HG03097 (cell line): ENCODE results near the gene REN.

Experiments used
- ATAC-seq: cut with Tn5 transposase; IDR thresholded peaks from one replicate; pipeline ENCODE4 v1.9.1; 2021; ENCODE audit not compliant: unreplicated experiment, low FRiP score

REN gene

DNA sequence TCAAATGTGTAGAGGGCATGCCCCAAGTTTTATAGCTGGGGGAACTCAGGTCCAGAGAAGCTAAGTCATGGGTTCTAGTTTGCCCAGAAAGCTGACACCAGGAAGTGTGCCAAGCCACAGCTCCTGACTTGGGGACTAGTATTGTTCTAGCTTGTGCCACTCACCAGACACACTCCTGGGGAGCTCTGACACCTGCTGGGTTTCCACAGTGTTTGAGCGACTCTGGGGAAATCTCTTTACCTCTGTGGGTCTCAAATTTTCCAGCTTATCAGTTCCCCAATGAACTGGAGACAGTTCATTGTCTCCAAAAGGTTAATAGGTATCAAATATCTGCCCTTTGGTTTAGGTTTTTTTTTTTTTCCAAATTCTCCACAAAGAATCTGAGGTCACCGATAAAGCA lies 25.9 kb upstream of the REN start:
- no peak for ATAC-seq

DNA sequence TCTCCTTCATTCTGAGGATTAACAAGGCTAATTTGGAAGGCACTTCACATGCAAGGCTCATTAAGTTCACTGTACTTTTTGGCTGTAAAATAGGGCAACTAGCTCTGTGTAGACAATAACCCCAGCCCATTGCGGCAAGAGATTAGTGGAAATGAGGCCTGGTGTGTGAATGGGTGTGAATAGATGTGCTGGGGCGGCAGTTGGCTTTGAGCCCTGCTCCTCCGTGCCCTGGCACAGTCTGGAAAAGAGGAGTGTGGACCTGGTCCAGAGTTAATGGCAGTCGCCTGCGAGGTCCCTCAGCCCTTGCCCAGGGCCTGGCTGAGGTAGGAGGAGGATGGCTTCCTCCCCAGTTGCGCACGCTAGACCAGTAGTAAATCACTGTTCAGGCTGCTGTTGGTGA lies 25.3 kb upstream of the REN start:
- no peak for ATAC-seq

DNA sequence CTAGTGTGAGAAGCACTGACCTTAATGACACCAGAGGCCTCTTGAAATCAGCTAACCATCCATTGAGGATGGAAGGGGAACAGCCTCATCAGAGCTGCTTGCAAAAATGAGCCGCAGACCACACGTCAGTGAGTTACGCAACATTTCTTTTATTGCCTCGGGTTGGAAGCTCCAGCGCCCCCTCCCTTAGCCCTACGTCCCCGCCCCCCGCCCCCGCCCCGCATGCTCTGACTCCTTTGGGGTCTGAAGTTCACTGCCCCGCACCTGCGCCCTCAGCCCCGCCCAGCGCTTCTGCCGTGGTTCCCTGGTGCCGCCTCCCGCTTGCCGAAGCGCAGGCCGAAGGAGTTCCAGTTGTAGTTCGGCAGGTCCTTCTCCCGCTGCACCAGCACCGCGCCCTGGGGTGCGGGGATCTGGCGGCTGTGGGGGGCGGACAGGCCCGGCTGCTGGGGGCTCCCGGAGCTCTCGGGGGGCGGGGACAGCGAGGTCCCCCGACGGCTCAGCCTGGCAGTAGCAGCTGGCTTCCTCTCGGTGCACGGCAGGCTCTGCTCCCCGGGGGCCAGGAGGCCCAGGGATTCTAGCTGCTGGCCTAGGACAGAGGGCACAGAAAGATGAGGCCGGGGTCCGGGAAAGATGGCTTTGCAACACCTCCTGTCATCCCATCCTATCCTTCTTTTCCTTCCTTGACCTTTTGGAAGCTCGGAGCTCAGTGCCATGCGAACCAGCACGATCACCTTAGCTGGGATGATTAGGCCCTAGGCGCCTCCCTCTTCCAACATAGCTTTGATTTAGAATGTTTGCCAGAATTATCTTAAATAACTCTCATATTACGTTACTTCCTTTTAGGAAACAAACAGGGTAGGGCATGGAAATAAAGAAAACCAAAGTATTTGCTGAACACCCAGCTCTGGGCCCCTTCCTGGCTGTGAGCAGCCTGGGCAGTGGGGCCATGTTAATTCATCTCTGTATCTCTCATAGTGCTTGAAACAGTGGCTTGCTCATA lies 24.4 kb upstream of the REN start:
- no peak for ATAC-seq

DNA sequence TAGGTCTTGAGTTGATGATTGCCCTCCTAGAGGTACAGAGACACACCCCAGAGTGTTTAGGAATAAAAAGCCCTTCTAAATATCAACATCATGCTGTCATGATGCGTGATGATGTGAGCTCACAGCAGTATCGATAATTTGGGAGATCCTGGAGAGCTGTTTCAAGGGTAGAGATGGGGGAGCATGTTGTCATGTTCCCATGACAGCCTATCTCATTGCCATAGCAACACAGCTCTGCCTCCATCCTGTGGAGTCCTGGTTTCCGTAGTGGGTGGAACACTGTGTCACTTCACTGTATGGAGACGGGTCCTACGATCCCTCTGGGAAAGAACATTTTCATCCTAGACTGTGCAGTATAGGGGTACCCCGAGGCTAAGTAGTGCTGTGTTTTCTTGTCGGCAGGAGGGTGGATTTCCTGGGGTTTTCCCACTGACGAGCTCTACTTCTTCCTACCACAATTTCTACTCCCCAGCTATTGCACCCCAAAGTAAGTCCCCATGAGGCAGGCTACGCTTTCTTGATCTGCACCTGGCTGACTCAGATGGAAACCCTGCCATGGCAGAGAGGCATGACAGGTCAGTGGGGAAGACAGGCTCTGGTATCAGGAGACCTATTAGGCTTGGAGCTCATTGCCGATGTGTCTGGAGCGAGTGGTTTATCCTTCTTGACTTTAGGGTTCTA lies 23.0 kb upstream of the REN start:
- ATAC-seq = no peak

DNA sequence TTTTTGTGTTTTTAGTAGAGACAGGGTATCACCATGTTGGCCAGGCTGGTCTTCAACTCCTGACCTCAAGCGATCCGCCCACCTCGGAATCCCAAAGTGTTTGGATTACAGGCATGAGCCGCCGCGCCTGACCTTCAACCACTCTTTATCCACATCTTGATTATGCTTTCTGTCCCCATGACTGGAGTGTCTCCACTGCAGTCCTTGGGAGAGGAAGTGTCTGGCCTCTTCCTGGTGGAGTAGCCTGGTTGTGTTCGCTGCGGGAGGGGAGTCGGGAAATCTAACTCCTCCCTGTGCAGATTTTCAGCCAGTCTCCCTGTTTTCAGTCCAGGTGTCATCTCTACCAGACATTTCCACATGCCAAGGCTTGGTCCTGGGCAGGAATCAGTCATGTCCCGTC lies 20.5 kb upstream of the REN start:
- ATAC-seq = no peak

DNA sequence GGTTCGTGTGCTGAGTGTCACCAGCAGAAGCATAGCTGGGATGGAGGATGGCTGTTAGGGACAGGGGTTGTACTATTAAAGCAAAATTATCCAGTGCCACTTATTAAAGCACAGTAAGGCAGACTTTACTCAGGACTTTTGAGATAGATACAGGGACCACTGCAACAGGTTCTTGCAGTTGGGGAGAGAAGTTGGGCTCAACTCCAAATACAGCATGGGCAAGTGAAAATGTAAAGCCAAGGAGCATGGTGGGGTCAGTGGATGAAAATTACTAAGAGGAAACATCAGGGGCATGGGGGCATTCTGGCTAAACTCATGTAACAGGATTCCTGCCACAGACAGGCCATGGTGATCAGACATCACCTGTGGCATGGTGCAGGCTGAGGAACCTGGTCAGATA lies 15.0 kb upstream of the REN start:
- ATAC-seq = no peak

DNA sequence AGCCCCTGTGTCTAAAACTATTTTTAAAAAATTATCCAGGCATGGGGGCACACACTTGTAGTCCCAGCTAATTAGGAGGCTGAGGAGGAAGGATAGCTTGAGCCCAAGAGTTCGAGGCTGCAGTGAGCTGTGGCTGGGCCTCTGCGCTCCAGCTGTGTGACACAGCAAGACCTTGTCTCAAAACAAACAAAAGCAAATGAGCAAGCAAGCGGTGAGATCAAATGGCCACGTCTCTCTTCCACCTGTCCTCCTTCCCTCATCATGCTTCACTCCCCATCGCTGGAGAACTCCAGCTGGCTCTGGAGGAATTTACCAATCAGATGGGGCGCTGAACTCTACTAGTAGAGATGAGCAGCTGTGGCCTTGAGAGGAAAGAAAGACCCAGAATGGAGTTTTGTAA lies 14.0 kb upstream of the REN start:
- ATAC-seq = no peak

DNA sequence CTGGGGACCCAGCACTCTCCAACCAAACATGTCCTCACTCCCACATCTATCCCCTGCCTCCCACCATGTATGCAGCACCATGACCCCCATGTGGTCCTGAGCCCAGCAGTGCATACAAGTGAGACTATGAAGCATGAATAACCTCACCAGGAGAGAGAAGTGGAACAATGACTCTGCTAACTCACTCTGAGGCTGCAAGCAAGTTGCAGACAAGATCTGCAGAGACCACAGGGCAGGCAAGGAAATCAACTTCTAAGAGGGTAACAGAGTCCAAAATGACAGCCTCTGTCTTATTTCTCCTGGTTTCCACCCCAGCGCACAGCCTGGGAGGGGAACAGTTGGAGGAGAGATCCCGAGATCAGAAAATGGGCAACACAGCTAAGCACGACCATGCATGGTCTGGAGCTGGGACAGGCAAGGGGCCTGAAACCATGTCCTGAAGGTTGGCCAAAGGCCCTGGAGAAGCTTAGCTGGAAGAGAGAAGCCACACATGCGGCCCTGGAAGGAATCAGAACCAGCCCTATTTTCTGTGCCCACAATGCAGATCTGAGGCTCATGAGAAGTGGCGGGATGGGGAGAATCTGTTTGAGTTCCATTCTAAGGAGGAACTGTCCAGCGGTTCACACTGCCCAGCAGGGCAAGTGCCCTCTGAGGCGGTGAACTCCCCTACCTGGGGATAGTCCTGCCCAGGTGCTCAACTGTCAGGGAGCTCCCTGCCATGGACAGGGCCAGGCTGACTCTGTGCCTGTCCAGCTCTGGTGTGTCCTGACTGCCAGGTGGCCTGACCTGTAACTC lies 12.5 kb upstream of the REN start:
- ATAC-seq = no peak

DNA sequence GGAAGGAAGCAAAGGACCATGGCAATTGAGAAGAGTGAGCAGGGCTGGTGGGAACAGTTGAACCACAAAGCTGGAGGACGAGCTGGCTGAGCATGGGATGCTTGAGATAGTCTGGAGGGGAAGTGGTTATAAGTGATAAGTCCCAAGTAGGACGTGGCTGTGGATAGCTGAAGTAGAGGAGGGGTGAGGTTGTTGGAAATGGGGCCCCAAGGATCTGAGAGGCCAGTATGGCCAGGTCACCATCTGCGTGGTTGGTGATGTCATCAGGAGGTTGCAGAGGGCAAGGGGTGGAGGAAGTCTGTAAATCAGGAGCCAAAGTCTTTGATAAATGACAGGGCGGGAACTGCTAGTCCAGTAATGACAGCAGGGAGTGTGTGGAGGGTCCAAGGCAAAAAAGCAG lies 11.0 kb upstream of the REN start:
- ATAC-seq = no peak

DNA sequence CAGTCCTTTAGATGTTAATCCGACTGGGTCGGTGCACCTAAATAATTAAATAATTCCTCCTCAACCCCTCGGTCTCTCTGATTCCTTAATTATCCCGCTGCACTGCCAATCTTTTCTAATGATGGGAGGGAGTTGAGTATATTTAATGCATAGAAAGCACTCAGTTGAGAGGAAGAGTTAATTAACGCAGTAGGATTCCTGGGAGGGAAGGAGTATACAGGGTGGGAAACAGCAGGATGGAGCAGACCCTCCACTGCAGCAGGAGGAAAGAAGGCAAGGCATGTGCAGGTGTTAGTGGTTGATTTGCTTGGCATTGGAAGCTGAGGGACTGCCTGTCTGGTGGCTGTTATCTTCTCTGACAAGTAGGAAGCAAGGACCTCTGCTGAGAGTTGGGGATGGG lies 9.9 kb upstream of the REN start:
- no peak for ATAC-seq

DNA sequence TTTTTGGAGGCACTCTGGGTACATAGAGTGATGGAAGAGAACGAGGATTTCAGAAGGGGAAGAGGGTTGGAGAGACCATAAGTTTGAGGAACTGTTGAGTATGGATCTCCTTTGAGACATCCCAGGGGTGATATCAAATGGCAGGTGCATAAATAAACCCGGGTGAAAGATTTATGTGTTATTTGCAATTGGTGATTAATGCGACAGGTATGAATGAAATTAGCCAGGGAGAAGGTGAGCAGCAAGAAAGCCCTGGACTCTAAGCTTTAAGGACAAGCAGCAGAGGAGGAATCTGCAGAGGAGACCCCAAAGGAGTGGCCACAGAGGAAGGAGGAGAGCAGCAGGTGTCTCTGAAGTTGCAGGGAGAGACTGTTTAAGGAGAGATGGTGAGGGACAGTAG lies 8.8 kb upstream of the REN start:
- no peak for ATAC-seq

DNA sequence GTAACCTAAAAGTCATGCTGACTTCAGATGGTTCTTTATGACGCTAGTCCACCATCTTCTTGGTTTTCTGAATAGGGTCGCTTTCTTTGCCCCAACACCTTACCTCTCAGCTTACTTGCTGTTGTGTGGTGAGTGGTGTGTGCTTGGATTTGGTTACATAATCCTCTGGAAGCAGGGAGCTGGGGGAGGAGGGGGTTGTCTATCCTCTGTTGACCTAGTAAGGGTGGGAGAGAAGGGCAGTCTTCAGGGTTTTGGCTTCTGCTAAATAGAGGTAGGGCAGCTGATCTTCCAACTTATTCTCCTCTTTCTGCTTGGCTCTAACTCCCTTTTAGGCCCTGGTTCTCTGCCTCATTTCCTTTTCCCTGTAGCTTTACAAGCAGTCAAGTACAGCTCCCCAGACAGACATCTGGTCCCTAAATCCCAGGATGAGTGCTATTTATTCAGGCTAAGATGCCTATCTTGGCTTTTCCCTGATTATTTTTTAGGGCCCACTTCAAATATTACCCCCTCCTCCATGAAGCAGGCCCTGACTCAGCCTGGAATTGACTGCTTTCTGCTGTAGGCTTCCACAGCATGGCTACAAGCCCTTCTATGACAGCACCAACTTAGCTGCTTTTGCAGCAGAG lies 6.4 kb upstream of the REN start:
- ATAC-seq = no peak

DNA sequence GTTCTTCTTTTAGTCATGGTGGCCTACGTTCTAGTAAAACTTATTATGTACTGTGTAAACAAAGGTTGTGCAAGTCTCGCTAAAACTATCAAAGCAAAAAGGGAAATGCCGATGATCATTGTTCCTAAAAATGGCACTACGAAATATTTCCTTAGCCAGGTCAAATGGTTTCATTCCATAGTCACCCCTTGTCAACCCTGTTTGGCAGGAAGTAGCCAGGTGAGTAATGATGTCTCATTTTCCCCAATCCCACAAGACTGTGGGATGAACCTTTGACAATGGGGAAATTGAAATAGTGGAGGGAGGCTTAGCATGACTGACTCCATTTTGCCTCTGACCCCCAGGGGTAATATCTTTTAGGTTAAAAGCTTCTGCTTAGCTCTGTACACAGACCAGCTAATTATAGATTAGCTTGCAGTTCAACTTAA lies 5.6 kb upstream of the REN start:
- no peak for ATAC-seq

DNA sequence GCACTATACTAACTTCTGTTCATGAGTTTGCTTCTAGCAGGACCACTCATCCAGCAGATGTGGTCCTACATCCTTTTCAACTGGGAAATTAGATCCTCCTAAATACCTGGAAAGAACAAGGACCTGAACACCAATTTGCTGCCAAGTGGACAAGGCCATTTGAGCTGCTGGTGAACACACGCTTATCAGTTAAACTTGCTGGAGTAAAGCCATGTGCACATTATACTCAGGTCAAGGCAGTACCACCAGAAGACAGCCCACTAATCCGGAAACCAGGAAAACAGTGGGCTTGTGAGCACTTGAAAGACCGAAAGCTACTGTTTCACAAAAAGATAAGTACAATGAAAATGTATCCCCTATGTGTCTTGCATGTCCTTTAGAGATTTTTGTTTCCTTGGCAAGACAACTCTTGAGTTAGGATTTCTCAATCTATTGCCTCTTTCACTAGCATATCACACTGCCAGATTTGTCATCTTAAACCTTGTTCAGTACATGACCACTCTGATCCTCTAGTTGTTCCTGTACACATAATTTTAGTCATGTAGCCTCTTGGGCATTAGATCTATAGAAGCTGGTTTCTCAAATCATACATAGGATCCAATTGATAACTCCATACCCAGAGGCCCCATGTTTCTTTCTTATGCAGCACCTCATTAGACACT lies 4.5 kb upstream of the REN start:
- ATAC-seq = no peak

DNA sequence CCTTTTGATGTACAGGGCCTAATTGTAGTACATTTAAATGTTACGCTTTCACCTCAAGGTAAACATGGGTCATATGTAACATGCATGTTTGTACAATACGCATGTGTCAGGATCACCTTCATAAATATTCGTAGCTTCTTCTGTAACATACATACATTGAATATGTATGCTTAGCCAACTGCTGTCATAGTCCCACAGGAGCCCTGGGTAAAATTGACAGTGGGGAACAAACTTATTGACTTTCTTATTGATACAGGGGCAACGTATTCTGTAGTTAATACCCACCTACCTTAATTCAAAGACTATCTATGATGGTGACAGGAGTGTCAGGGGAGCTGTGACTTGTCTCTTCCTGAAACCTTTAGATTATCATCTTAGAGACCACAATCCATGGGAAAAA lies 3.7 kb upstream of the REN start:
- ATAC-seq = no peak

DNA sequence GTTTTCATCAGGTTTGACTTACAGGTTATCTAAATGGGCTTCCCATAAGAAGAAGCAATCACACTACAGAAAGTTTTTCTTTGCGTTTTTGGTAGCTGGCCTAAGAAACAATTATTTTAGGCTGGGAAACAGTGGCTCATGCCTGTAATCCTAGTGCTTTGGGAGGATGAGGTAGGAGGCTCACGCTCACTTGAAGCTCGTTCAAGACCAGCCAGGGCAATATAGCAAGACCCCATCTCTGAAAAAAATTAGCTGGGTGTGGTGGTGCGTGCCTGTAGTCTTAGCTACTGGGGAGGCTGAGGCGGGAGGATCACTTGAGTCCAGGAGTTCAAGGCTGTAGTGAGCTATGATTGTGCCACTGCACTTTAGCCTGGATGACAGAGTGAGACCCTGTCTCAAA lies 1.6 kb upstream of the REN start:
- ATAC-seq = no peak

DNA sequence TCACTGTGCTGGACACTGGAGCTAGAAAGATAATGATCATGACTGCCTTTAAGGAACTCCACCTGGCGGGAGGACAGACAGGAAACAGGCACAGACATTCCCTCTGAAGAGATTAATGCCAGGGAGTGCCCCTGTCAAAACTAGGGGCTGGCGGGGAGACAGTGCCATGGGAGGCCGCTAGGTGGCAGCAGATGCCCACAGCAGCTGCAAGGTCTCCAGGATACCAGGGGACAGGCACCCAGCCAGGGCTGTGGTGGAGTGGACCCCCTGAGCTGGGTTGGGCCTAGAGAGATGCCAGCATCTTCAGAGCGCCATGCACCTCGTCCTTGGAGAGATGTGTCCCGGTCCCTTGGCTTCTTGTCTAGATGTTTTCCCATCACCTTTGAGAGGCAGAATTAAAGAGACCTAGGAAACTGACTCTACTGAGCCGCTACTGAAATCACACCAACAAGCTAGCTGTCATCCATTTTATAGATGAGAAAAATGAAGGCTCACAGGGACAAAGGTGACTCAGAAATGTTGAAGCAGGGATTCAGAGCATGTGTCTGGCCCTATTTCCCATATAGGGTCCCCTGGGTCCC lies 3.6 kb downstream of the REN start:
- no peak for ATAC-seq

DNA sequence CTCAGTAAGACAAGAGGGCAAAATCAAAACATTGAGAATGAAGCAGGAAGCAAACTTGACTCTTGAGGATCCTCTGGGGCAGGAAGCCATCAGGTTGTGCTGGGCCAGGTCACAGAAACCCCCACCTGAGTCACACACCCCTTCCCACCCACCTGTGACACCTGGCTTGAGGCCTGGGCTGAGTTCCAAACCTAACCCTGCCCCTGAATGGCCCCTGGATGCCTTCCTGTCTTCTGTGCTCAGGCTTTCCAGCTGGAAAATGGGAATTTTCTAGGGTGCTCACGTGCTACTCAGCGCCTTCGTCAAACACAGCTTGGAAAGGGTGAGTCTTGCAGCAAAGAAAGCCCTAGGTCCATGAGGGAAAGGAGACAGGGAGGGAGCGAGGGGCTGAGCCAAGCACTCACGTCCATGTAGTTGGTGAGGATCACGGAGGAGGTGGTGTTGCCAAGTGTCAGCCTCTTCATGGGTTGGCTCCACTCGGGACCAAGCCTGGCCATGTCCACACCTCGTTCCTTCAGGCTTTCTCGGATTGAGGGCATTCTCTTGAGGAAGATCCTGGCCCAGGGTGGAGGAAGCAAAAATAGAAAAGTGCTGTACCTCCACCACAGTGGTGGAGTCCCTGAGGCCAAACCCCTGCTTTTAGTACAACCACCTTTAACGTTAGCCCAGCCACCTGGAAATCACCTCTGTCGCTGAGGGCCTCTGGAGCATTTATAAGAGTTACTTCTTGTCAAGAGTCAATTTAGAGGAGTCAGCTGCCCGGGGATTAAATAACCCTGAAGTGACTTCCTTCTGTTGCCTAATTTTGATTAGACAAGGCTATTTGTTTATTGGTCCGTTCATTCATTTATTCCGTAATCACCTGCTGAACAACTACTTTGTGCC lies 4.3 kb downstream of the REN start:
- no peak for ATAC-seq

DNA sequence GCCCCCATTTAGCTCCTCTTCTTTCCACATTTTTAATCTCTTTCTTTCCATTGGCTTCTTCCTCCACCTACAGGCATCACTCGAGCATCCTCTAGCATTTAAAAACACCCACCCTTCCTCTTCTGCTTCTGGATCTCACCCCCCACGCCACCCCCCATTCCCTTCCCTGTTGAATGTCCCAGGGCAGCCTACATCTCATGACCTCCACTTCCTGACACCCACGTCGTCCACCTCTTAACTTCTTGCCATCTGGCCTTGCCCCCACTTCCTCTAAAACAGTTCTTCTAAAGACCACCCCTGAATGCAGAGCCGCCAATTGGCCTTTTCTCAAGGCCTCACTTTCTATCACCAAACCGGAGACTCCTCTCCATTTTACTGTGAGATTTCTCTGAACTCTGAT lies 8.2 kb downstream of the REN start:
- no peak for ATAC-seq
